Measurements from ENCODE around the gene CLEC17A. TPM values are rescaled to one million over a fixed set of nuclear protein-coding genes. Genes with fewer than 3 reads are reported as not detected.
"Not testable (repeated sequence)": the region's sequence is repeated elsewhere in the genome, so short reads cannot be mapped to it uniquely, and the experiment has no call there.

The CLEC17A gene
- total RNA-seq, 1 experiment from 2014 or later, result 0.26 TPM

DNA sequence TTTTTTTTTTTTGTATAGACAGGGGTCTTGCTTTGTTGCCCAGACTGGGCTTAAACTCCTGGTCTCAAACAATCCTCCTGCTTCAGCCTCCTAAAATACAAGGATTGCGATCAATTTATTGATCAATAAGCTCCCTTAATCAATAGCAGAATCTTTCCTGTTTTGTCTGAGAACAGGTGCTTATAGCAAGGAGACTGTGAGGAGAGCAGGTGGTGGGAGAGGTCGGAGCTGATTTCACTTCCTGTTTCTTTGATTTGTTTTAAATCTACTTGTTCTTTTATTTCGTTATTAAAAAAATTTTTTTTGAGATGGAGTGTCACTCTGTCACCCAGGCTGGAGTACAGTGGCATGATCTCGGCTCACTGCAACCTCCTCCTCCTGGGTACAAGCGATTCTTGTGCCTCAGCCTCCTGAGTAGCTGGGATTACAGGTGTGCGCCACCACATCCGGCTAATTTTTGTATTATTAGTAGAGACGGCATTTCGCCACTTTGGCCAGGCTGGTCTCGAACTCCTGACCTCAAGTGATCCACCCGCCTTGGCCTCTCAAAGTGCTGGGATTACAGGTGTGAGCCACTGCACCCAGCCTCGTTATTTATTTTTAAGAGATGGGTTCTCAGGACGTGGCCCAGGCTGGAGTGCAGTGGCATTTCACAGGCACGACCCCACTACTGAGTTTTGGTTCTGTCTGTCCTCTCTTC, 30.7 kb downstream of the CLEC17A start:
- in situ Hi-C loops (cut with HindIII; ENCODE audit: low pct_unique_long_range_greater_than_20kb, low sequenced_read_pairs); DNase-seq (ENCODE audit: low read depth, low spot score): not testable (repeated sequence)

DNA sequence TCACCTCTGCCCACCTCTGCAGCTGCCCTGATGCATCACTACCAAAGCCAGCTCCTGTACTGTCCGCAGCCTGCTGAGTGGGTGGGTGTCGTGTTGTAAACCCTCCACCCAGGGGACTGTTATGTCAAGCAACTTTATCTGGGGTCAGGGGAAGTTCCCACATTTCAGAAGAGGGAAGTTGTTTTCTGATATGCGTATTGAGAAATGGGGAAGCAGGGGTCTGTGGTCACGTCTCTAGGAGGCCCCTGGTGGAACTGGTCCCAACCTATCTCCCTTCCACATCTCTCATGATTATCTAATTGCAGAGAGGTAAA, 31.2 kb downstream of the CLEC17A start:
- in situ Hi-C loops (cut with HindIII; ENCODE audit: low pct_unique_long_range_greater_than_20kb, low sequenced_read_pairs), result no loop called here
- no peak for DNase-seq (ENCODE audit: low read depth, low spot score)

DNA sequence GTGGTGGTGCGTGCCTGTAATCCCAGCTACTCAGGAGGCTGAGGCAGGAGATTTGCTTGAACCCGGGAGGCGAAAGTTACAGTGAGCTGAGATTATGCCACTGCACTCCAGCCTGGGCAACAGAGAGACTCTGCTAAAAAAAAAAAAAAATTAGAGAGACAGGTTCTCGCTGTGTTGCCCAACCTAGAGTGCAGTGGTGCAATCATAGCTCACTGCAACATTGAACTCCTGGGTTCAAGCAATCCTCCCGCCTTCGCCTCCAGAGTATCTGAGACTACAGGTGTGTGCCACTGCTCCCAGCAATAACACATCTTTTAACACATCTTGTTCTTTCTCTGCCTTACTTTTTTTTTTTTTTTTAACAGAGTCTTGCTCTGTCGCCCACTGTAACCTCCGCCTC, 32.7 kb downstream of the CLEC17A start:
- in situ Hi-C loops (cut with HindIII; ENCODE audit: low pct_unique_long_range_greater_than_20kb, low sequenced_read_pairs), result no loop called here
- no peak for DNase-seq (ENCODE audit: low read depth, low spot score)

DNA sequence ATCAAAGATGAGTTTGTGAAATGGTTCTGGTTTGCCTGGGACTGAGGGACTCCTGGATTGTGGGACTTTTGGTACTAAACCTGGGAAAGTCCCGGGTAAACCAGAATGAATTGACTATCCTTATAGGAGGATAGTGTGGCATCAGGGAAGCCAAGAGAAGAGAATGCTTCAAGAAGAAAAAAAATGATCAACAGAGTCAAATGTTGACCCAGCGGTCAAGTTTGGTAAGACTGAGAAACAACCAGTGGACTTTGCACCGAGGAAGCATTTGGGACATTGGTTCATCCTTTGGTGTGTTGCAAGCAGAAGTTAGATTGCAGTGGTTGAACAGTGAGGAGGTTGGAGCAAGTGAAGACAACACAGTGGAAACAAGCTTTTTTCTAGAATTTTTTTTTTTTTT, 33.5 kb downstream of the CLEC17A start:
- DNase-seq (ENCODE audit: low read depth, low spot score), result no peak
- in situ Hi-C loops (cut with HindIII; ENCODE audit: low pct_unique_long_range_greater_than_20kb, low sequenced_read_pairs), result no loop called here

DNA sequence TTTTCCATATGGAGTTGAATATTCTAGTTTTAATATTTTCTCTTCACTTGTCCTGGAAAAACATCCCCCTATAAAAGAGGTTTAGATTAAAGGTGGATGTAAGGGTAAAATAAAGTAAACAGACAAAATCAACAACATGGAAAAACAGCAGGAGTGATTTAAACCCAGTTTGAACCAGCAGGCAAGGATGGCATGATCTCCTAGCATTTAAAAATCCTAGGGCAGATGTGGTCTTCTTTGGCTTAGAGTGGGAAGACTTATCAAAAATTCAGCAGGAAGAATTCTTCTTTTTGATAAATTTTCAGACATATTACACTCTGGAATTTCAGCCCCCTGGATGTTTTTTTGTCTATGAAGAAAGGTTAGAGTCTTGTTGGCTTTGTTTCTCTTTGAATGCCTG, 36.5 kb downstream of the CLEC17A start:
- in situ Hi-C loops (cut with HindIII; ENCODE audit: low pct_unique_long_range_greater_than_20kb, low sequenced_read_pairs), result no loop called here
- no peak for DNase-seq (ENCODE audit: low read depth, low spot score)

DNA sequence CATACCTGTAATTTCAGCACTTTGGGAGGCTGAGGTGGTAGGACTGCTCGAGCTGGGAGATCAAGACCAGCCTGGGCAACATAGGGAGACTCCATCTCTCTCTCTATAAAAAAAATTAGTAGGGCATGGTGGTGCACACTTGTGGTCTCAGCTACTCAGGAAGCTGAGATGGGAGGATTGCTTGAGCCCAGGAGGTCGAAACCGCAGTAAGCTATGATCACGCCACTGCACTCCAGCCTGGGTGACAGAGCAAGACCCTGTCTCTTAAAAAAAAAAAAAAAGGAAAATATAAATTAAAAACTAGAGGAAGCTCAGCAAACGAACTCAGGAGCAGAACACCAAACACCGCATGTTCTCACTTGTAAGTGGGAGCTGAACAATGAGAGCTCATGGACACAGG, 41.6 kb downstream of the CLEC17A start:
- DNase-seq (ENCODE audit: low read depth, low spot score); in situ Hi-C loops (cut with HindIII; ENCODE audit: low pct_unique_long_range_greater_than_20kb, low sequenced_read_pairs): not testable (repeated sequence)

DNA sequence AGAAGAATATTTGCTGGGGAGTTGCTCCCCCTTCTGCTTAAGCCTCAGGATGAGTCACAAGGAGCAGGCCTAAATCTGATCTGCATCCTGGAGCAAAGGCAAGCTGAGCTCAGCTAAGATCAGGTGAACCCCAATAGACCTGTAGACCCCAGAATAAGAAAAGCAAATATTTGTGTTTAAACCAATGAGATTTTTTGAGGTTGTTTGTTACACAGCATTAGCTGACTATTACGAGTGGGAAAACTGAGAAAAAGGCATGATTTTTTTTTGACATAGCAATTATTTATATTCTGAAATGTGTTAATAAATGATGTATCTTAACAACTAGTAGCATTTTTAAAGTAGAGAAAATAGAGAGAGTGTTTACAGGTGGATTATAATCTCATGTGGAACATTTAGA, 46.7 kb downstream of the CLEC17A start:
- in situ Hi-C loops (cut with HindIII; ENCODE audit: low pct_unique_long_range_greater_than_20kb, low sequenced_read_pairs), result no loop called here
- DNase-seq (ENCODE audit: low read depth, low spot score), result no peak

DNA sequence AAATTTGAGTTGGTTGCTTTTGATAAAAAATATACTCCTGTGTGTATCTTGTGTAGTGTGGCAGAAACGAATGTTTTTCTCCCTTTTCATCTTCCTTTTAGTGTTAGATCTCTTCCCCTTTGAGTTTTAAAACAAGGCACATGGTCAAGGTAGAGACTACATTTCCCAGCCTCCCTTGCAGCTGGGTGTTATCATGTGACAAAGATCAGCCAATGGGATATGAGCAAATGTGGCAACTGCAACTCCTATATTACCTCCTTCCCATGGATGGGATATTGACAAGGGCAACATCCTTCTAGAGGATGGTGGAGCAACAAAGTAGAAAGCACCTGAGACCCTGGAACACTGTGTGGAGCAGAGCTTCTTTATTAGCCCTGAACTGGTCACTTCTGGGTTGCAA, 49.4 kb downstream of the CLEC17A start:
- in situ Hi-C loops (cut with HindIII; ENCODE audit: low pct_unique_long_range_greater_than_20kb, low sequenced_read_pairs), result no loop called here
- peak; percentile 70 for DNase-seq (ENCODE audit: low read depth, low spot score)

DNA sequence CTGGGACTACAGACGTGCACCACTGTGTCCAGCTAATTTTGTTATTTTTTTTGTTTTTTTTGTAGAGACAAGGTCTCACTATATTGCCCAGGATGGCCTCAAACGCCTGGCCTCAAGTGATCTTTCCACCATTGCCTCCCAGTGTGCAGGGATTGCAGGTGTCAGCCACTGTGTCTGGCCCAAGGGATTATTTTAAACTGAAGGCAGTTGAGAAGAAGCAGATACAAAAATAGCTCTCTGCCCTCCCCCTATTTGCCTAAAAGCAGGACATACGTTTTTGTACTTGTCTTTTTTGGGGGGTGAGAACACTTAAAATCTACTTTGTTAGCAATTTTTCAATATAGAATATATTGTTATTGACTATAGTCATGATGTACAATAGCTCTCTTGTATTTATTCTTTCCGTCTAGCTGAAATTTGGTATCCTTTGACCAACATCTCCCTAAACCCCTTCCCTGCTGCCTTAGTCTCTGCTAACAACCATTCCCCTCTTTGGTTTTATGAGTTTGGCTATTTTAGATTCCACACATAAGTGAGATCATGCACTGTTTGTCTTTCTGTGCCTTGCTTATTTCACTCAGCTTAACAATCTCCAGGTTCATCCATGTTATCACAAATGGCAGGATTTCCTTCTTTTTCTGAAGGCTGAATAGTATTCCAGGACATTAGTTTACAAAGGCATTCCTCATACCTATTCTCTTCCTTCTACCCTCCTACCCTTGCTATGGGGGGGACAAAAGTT, 56.8 kb downstream of the CLEC17A start:
- no peak for DNase-seq (ENCODE audit: low read depth, low spot score)
- in situ Hi-C loops (cut with HindIII; ENCODE audit: low pct_unique_long_range_greater_than_20kb, low sequenced_read_pairs), result no loop called here

DNA sequence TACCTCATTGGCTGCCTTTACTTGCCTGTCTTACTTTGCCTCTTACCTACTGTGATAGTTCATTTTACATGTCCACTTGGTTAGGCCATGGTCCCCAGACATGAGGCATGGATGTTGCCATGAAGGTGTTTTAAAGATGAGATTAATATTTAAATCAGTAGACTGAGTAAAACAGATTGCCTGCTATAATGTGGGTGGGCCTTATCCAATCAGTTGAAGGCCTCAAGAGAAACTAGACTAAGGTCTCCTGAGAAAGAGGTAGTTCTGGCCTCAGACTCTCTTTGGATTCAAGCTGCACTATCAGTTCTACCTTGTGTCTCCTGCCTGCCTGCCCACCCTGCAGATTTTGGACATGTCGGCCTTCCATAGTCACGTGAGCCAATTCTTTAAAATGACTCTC, 65.6 kb downstream of the CLEC17A start:
- in situ Hi-C loops (cut with HindIII; ENCODE audit: low pct_unique_long_range_greater_than_20kb, low sequenced_read_pairs), result no loop called here
- no peak for DNase-seq (ENCODE audit: low read depth, low spot score)

DNA sequence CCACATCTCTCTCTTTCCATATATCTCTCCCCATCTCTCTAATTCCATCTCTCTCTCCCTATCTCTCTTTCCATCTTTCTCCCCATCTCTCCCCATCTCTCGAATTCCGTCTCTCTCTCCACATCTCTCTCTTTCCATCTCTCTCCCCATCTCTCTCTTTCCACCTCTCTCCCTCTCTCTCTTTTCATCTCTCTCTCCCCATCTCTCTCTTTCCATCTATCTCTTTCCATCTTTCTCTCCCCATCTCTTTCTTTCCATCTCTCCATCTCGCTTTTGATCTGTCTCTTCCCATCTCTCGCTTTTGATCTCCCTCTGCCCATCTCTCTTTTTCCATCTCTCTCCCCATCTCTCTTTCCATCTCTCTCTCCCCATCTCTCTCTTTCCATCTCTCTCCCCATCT, 66.1 kb downstream of the CLEC17A start:
- DNase-seq (ENCODE audit: low read depth, low spot score), result no peak

DNA sequence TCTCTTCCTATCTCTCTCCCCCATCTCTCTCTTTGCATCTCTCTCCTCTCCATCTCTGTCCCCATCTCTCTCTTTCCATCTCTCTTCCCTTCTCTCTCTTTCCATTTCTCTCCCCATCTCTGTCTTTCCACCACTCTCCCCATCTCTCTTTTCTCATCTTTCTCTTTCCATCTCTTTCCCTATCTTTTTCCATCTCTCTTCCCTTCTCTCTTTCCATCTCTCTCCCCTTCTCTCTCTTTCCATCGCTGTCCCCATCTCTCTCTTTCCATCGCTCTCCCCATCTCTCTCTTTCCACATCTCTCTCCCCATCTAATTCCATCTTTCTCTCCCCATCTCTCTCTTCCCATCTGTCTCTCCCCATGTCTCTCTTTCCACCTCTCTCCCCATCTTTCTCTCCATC, 67.3 kb downstream of the CLEC17A start:
- in situ Hi-C loops (cut with HindIII; ENCODE audit: low pct_unique_long_range_greater_than_20kb, low sequenced_read_pairs), result no loop called here

More for the DNA sequence above, 66.1 kb downstream of the CLEC17A start:
- in situ Hi-C loops (cut with HindIII; ENCODE audit: low pct_unique_long_range_greater_than_20kb, low sequenced_read_pairs), result no loop called here

DNA sequence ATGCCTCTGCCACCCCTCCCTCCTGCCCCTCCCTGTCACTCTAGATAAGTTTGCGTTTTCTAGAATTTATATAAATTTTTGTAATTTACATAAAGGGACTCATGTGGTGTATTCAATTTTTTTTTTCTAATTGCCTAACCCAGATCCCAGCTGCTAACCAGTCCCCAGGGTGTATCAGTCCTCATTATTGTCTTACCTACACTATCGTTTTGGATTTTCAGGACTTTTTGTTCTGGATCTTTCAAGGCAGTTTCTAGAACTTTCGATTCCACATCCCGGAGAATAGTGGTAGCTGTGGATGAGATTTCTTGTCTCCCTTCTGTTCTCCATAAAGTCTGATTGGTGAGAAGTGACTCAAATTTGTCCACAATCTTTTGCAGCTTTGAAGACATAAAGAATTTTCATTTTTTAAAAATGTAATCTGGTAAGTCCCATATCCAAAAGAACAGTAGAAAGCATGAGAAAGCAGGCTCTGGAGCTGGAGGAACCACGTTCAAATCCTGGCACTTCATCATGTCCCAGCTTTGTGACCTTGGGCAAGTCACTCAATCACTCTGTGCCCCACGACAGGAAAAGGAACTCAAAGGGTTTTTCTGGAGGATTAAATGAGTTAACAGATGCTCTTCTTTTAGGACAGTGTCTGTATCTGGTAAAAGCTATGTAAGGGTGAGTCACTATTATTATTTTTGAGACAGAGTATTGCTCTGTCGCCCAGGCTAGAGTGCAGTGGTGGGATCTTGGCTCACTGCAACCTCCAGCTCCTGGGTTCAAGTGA, 72.1 kb downstream of the CLEC17A start:
- DNase-seq (ENCODE audit: low read depth, low spot score), result no peak
- in situ Hi-C loops (cut with HindIII; ENCODE audit: low pct_unique_long_range_greater_than_20kb, low sequenced_read_pairs), result no loop called here

More for the DNA sequence above, 67.3 kb downstream of the CLEC17A start:
- DNase-seq (ENCODE audit: low read depth, low spot score), result no peak

DNA sequence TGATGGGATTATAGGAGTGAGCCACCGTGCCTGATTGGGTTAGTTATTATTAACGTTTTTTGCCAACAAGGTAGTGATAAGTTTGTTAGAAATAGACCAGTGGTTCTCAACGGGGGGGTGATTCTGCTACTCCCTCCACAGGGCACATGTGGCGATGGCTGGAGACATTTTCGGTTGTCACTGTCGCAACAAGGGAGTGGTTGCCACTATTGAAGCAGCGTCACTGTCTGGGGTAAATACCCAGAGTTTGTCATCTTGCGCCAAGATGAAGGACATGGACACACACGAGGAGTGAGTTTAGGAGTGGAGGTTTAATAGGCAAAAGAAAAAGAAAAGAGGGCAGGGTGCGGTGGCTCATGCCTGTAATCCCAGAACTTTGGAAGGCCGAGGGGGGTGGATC, 72.8 kb downstream of the CLEC17A start:
- in situ Hi-C loops (cut with HindIII; ENCODE audit: low pct_unique_long_range_greater_than_20kb, low sequenced_read_pairs), result no loop called here
- no peak for DNase-seq (ENCODE audit: low read depth, low spot score)

DNA sequence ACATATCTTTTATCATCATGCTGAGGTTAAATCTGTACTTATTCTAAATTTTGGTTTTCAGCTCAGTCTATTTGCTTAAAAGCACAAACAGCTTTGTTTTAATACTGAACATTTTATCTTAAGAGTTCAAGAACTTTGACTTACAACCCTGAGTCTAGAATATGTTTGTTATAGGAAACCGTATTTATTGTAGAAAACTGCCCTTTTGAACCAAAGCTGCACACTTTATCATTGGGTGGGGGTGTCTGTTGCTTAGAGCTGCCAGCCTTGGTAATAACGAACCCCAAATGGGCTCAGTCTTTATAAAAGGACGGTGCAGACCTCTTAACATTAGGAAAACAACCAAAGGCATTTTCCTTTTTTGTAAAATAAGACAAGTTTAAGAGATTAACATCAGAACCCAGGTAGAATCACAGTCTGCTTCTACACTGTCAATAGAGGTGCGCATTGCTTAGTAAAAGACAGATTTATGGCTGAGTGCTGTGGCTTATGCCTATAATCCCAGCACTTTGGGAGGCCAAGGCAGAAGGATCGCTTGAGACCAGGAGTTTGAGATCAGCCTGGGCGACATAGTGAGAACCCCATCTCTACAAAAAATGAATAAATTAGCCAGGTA, 77.1 kb downstream of the CLEC17A start:
- in situ Hi-C loops (cut with HindIII; ENCODE audit: low pct_unique_long_range_greater_than_20kb, low sequenced_read_pairs), result no loop called here
- no peak for DNase-seq (ENCODE audit: low read depth, low spot score)

DNA sequence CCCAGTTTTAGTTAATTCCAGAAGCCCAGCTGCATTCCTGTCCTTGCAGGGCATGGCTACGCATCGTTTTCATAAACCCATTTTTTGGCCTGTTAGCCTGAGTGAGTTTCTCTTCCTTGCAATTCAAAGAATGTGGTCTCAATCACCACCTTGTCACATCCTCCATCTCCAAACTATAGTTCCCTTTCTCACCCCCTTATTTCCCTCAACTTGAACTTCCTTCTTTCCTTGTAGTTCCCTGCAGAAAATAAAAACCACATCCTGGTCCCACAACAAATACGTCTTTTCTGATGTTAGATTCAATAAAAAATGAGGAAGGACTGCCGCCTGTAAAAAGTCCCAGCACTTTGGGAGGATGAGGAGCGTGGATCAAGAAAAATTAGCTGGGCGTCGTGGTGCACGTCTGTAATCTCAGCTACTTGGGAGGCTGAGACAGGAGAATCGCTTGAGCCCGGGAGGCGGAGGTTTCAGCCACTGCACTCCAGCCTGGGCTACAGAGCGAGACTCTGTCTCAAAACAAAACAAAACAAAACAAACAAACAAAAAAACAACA, 78.6 kb downstream of the CLEC17A start:
- in situ Hi-C loops (cut with HindIII; ENCODE audit: low pct_unique_long_range_greater_than_20kb, low sequenced_read_pairs), result no loop called here
- DNase-seq (ENCODE audit: low read depth, low spot score), result no peak
